Measurements from ENCODE around the gene S100A7A. TPM values are rescaled to one million over a fixed set of nuclear protein-coding genes. Genes with fewer than 3 reads are reported as not detected.

Gene S100A7A
- total and polyA plus RNA-seq, 2 of the 8 experiments (the other 6 are each of a cell fraction or from before 2014, with no cell fraction given), result not detected

DNA sequence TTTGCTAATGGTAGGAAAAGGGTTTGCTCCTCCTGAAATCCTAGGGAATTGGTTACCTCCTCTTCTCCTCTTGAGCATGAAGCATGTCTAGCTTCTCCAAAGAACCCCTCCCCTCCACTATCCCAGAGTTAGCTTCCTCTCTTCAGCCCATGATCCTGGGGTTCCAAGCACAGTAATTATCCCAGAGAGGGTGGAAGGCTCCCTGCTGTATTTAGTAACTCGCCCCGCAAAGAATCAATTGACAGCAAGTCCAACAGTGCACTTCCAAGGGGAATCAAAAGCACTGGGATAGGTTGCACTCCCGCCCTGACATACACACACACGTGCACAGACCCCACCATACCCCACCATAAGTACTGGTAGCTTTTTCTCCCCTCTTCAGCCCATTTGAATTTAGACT lies 28.5 kb upstream of the S100A7A start (continued):
- no peak for TF ChIP-seq YY1 (IDR thresholded peaks at IDR 0.05; ENCODE audit: low read depth, low read length)
- no peak for TF ChIP-seq CTCF (IDR thresholded peaks at IDR 0.05; ENCODE audit: control extremely low read depth in 1 of 3, insufficient read depth in 1 of 3, low read depth in 1 of 3, low read length in 3 of 3)
- no peak for TF ChIP-seq POLR2A (IDR thresholded peaks at IDR 0.05; ENCODE audit: control extremely low read depth in 1 of 2, low read depth in 2 of 2, low read length in 2 of 2)
- TF ChIP-seq KDM4A (IDR thresholded peaks at IDR 0.05; ENCODE audit: low read depth, low read length, severe bottlenecking), result no peak
- TF ChIP-seq JUND (IDR thresholded peaks at IDR 0.05; ENCODE audit: low read length), result no peak
- no peak for TF ChIP-seq RBBP5 (IDR thresholded peaks at IDR 0.05; ENCODE audit: borderline replicate concordance, low read depth, low read length)
- TF ChIP-seq USF2 (IDR thresholded peaks at IDR 0.05; ENCODE audit: low read length), result no peak
